C1 segment of cervical spinal cord (tissue), 14 donors: Measurements from ENCODE around the gene VILL.
"Not testable (repeated sequence)": the region's sequence is repeated elsewhere in the genome, so short reads cannot be mapped to it uniquely, and the experiment has no call there.

Experiments used
- DNase-seq, 14 donors: peaks; one replicate each; lab custom pipeline; 2025; lab: John Stamatoyannopoulos, UW

The VILL gene

DNA sequence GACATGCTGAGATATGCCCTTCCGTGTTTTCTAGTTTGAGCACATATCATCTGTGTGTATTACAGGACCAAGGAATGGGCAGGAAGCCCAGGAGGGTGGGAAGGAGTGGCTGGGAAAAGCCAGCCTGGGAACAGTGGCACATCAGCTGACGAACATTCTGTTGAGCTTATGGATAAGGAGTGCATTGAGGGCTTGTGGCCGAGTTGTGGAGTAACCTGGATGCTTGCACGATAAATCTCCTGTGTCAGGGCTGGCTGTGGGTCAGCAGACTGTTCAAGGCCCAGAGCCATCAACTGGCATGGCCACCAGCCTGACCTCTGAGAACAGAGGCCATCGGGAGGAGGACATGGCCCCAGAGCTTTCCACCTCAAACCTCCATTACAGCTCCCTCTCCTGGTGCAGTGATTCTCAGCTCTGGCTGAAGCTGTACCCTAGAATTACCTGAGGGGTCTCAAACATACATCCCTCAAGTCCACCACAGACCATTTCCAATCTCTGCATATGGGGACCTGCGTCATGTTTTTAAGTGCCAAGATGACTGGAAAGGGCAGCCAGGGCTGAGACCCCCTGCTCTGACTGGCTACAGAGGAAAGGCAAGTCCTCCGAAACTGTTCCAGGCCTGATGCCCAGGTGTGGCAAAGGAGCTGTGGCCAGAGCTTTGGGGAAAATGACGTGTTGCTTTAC is 4.8 kb upstream of the VILL start:
- peak in 1 of 14 donors; percentile 18 for DNase-seq

GRCh38 chr3:37986479-37987314 is 3.9 kb upstream of the VILL start:
- DNase-seq, result no peak

DNA sequence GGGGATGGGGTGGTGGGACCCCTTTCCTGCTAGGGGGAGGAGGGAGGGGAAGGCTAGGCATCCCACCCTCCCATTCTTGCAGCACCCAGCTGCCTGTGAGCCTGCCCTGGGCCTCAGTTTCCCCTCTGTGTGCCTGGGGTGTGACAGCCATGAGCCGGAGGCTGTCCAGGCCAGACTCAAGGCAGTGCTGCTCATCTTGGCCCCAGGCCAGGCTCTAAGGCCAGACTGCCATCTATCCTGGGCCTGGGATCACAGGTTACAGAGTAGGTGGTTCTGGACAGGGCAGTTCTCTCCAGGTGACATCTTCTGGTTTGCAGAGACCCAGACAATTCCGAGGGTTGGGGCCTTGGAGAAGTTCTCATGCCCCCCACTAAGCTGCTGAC is 3.3 kb upstream of the VILL start:
- DNase-seq, result no peak

DNA sequence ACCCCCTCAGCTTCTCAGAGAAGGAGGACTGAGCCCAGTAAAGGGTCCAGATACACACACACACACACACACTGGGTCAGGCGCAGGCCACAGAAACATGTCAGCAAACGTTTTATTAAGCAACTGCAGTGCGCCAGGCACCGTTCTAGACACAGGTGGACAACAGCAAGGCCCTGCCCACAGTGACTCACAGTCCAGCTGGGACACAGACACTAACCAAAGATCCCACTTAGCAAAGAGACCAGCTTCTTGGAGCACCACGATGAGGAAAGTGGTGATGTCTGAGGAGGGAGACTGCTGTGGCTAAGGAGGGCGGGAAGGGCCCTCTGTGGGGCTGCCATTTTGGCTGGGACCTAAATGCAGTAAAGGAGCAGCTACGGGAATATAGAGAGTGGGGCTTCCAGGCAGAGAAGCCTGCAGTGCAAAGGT is 2.8 kb upstream of the VILL start:
- no peak for DNase-seq

DNA sequence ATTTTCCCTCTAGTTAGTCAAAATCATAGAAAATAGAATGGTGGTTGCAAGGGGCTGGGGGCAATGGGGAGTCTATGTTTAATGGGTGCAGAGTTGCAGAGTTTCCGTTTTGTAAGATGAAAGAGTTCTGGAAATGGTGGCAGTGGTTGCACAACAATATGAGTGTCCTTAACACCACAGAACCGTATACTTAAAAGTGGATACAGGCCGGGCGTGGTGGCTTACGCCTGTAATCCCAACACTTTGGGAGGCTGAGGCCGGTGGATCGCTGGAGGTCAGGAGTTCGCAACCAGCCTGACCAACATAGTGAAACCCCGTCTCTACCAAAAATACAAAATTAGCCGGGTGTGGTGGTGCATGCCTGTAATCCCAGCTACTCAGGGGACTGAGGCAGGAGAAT is 2.2 kb upstream of the VILL start:
- not testable (repeated sequence) for DNase-seq

DNA sequence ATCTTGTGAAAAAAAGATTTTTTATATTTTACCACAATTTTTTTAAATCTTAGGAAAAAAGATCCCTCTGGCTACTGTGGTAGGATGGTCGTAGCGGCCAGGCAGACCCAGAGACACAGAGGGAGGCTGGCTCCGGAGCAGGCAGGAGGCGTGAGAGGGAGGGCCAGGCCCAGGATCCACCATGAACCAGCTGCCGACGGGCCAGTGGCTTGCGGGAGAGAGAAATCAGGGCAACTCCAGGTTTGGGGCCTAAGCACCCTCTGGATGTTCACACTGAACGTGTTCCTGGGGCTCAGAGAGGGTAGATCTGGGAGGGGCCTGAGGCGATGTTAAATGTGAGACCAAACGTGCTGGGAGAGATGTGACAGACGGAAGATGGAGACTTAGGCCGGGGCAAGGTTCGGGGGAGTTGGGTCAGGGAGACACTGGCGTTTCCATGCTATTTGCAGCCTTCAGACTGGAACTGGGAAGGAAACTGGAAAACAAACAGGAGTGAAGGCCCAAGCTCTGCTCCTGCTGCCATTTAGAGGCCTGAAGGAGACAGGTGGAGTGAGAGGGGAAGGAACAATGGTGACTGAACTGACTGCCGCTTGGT is 1.6 kb upstream of the VILL start:
- no peak for DNase-seq

- no peak for DNase-seq
Measured at GRCh38 chr3:37989821-37990480, 635 bp upstream of the VILL start.

GRCh38 chr3:37991109-37991508 is 523 bp downstream of the VILL start:
- DNase-seq, result no peak

DNA sequence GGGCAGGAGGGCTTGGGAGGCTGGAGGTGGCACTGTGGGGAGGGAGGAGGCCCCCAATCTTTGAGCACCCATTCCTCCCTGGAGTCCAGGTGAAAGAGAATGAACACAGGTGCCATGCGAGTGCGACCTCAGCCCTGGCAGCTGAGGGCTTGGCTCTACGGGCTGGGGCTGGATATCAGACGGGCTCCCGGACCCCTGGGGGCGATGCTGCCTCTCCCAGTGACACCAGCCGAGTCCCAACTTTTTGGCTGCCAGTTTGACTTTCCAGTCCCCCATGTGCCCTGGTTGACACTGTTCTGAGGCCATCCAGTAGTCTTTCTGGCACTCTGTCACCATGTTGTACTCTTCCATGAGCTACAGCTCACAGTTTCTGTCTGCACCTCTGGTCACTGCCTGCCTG is 1.2 kb downstream of the VILL start:
- DNase-seq, result no peak

DNA sequence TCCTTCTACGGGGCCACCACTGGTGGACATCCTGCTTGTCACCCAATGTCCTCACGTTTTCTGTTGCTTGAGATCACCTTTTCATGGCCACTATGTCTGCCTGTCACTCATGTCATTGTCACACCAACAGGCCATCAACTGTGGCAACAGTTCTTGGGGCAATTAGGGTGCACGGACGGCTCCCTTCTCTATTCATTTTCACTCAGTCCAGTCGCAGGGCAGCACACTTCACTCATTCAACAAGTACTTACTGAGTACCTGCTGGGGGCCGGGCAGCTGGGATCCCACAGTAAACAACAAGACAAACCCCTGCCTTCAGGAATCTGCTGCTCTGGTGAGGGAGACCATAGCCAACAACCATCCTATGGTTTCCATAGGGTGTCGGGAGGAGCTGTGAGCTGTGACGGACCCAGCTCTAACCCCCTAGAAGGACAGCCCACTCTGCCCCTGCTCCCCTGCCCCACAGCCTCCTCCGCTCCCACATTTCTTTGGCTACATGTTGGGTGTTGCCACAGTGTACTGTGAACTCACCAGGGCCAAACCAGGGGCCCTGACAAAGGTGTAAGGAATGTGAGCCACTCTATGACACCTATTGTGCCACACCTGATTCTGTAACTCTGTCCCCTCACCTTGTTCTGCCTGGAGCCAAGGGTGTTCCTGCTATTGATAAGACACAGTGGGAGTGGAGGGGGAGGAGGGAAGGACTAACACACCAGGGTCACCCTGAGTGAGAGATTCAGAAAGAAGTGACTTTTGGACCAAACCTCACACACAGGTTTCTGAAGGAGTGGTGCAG is 1.9 kb downstream of the VILL start:
- DNase-seq, result no peak

GRCh38 chr3:37993067-37993455 is 2.5 kb downstream of the VILL start:
- no peak for DNase-seq

DNA sequence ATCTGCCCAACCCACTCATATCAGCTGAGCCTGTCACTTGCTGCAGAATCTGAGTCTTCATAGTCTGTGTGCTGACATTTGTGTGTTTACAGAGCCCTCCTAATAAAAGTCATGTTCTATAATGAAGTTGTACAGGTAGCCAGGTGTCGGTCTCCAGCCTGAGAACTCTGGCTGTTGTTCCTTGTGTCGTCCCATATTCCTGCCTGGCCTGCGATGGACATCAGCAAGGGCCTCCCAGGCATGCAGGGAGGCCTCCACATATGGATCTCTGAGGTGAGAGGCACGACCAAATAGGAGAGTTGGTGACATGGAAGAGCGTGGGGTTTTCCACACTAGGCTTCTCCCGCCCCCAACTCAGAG is 2.9 kb downstream of the VILL start:
- DNase-seq, result no peak

DNA sequence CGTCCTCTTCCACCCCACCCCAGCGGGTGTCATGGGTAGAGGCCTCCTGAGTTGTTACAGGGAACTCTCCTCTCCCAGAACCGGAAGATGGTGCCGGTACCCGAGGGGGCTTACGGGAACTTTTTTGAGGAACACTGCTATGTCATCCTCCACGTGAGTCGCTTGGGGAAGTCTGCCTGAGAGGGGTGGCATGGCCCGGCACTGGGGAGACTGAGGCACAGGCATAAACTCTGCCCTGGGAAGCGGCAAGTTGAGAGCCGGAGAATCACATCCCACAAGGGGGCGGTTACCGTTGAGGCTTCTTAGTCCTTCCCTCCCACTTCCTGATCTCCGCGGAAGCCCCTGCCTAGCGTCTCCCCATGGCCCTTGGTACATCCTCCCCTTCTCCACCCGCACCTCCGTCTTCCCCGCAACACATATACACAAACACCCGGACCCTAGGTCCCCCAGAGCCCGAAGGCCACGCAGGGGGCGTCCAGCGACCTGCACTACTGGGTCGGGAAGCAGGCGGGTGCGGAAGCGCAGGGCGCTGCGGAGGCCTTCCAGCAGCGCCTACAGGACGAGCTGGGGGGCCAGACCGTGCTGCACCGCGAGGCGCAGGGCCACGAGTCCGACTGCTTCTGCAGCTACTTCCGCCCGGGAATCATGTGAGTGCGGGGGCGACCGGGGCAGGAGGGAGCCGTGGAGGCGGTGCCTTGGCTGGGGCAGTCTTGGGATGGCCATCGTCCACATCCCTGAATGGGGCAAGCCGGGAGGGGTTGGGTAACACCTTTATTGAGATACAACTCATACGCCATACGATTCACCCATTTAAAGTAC is 3.4 kb downstream of the VILL start:
- peak in 11 of 14 donors; percentile 20 to 74 (median 62) for DNase-seq

- DNase-seq, result no peak
Measured at GRCh38 chr3:37994639-37994972, 4.0 kb downstream of the VILL start.

DNA sequence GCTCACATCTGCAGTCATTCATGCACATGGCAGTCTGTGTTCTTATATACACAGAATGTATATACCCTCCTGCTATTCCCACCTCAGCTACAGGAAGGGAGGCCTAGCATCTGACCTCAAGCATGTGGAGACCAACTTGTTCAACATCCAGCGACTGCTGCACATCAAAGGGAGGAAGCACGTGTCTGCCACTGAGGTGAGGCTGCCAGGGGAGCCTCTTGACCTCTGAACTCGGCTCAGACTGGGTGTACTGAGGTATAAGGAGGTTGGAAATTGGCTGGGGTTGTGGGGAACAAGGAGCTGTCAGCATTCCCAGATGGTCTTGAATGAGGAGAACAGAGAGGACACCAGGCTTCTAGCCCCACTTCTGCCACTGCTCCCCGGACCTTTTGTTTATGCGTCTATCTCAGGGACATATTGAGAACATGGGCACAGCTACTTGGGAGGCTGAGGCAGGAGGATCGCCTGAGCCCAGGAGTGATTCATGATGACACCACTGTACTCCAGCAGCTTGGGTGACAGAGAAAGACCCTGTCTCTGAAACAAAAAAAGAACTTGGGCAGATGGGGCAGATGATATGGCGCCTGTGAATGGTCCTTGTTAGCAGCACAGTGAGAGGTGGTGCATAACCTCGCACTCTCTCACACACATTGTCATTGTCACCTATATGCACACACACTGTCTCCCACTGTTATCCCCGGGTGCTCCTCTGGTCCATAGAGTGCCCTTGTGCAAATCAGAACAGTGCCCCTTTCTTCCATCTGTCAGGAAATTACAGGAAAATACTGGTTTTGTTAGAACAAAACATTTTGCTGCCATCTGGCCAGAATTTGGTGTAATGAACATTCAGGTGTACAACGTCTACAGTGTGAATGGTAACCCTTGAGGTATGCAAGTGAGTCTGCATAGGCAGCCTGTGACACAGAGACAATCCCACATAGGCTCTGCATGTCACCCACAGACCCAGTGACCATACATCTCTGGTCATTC is 5.4 kb downstream of the VILL start:
- DNase-seq, result peak in 1 of 14 donors; percentile 83

GRCh38 chr3:37996785-37997301 is 6.3 kb downstream of the VILL start:
- peak in 5 of 14 donors; percentile 15 to 59 (median 21) for DNase-seq

GRCh38 chr3:37997342-37997741 is 6.8 kb downstream of the VILL start:
- DNase-seq, result no peak

- no peak for DNase-seq
Measured at GRCh38 chr3:37997791-37998370, 7.3 kb downstream of the VILL start.

GRCh38 chr3:37999836-38000235 is 9.2 kb downstream of the VILL start:
- DNase-seq, result no peak
